Esophagus (tissue), 2 donors: ENCODE measurements around the gene CSRNP3. TPM values are rescaled to one million over a fixed set of nuclear protein-coding genes. Genes with fewer than 3 reads are reported as not detected.

Experiments used
- H3K27ac ChIP-seq, 2 donors: one replicate each; pipeline ENCODE4 v1.5.1; 2013; ENCODE audit warnings: low read depth in 2 of 2, mild to moderate bottlenecking in 2 of 2, inconsistent platforms in 1 of 2, low read length in 1 of 2, moderate library complexity in 1 of 2
- H3K27me3 ChIP-seq, 2 donors: one replicate each; pipeline ENCODE4 v1.6.1; 2013; ENCODE audit warnings: low read length in 2 of 2, control low read depth in 1 of 2, mild to moderate bottlenecking in 1 of 2; ENCODE audit not compliant: insufficient read depth in 2 of 2, control insufficient read depth in 1 of 2
- H3K36me3 ChIP-seq, 2 donors: one replicate each; pipeline ENCODE4 v1.6.1; 2013; ENCODE audit warnings: low read length in 1 of 2; ENCODE audit not compliant: control insufficient read depth in 2 of 2, insufficient read depth in 2 of 2
- H3K4me1 ChIP-seq, 2 donors: one replicate each; pipeline ENCODE4 v1.6.1; 2013; ENCODE audit warnings: low read length in 1 of 2; ENCODE audit not compliant: control insufficient read depth in 2 of 2, insufficient read depth in 2 of 2
- H3K4me3 ChIP-seq, 2 donors: one replicate each; pipeline ENCODE4 v1.5.1; 2013; ENCODE audit warnings: low read length in 2 of 2, mild to moderate bottlenecking in 2 of 2, low read depth in 1 of 2, moderate library complexity in 1 of 2
- H3K9me3 ChIP-seq, 2 donors: one replicate each; pipeline ENCODE4 v1.6.1; 2013; ENCODE audit warnings: mild to moderate bottlenecking in 2 of 2, low read depth in 1 of 2, low read length in 1 of 2, moderate library complexity in 1 of 2; ENCODE audit not compliant: control insufficient read depth in 2 of 2, insufficient read depth in 1 of 2
- WGBS, 2 donors: extraction: QIAGEN DNeasy Blood & Tissue Kit; methylation state at CpG; one replicate each; pipeline ENCODE4 v1.1.7; 2013; 5-methylcytosine and 5-hydroxymethylcytosine counted together
- polyA plus RNA-seq, 2 donors: library from polyadenylated mRNA; stranded (reverse); fragments of 200-250 nt; gene quantifications; one replicate each; pipeline ENCODE4 v1.2.3, GENCODE V29; 2013
- donor health status: healthy with polysubstance abuse.
- donor health status: Bipolar disorder and iron deficiency.

CSRNP3 gene
- polyA plus RNA-seq, 2 donors, result 0.38 to 0.55 TPM

GRCh38 chr2:165560377-165560988 lies 91.0 kb downstream of the CSRNP3 start:
- WGBS, 2 donors, result 84 to 87% methylated on average over 4 of the region's 4 CpGs
- no peak overlapping the region for H3K4me3 ChIP-seq
- no peaks in the 10 kb centered on the region for H3K27me3 ChIP-seq
- no peaks in the 10 kb centered on the region for H3K9me3 ChIP-seq
- H3K36me3 ChIP-seq, result no peaks in the 10 kb centered on the region
- H3K4me1 ChIP-seq, result no peaks in the 10 kb centered on the region
- H3K27ac ChIP-seq, result no peak overlapping the region

GRCh38 chr2:165561516-165561915 lies 92.0 kb downstream of the CSRNP3 start:
- Histone ChIP-seq H3K4me3 (no peak overlapping the region), H3K27ac (no peak overlapping the region), H3K9me3 (no peaks in the 10 kb centered on the region), H3K4me1 (no peaks in the 10 kb centered on the region), H3K36me3 (no peaks in the 10 kb centered on the region), H3K27me3 (no peaks in the 10 kb centered on the region)
- 60 to 67% methylated on average over 1 of the region's 1 CpG for WGBS, 2 donors

GRCh38 chr2:165562233-165562632 lies 92.7 kb downstream of the CSRNP3 start:
- H3K4me3 ChIP-seq, result no peak overlapping the region
- H3K27me3 ChIP-seq, result no peaks in the 10 kb centered on the region
- no peaks in the 10 kb centered on the region for H3K9me3 ChIP-seq
- no peak overlapping the region for H3K27ac ChIP-seq
- H3K4me1 ChIP-seq, result no peaks in the 10 kb centered on the region
- H3K36me3 ChIP-seq, result no peaks in the 10 kb centered on the region

DNA sequence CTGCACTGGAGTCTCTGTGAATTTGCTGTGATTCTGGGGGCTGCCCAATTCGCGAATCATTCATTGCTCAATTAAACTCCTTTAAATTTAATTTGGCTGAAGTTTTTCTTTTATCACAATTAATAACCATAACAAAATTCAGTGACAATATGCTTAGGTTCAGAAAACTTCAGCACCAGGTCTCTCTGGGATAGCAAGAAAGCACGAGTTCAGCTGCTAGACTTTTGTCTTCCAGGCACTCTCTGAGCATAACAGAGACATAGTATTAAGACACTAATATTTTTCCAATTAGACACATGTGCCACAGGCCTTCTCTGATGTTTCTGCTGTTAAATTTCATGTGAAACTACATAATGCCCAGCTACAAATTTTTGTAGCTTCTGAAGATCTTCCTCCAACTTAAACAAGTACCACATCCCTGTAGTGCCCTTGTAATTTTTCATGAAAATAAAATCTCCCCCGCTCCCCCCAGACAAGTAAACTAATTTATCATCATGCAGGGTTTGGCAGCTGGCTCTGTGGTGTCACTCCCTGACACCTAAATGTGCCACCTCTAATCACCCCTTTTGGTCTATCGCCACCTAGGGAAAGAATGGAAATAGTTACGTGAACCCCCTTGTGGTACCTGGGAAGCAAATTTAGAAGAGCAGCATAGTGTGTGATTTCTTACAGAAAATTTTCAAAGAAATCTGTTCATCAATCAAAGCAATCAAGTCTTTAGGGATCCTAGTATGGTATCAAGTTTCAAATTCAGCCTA lies 94.1 kb downstream of the CSRNP3 start:
- Histone ChIP-seq H3K27me3 (no peaks in the 10 kb centered on the region), H3K4me3 (no peak overlapping the region), H3K4me1 (no peaks in the 10 kb centered on the region), H3K27ac (no peak overlapping the region), H3K9me3 (no peaks in the 10 kb centered on the region), H3K36me3 (no peaks in the 10 kb centered on the region)
- 83 to 92% methylated on average over 6 of the region's 6 CpGs for WGBS, 2 donors

DNA sequence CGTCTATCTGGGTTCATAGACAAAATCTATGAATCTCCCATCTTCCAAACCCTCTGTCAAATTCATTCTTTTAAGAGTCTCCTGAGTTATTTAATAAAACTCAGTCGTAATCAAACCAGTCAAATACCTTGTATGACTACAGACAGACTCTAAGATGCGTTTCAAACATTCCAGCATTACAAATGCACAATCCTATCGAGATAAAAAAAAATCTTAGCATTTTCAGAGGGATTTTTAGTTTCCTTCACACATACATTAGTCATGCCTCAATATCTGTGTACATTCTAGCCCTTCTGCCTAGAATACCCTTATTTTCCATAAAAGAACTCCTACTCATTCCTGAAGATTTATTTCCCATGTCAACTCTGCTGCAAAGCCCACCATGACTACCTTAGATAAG lies 96.5 kb downstream of the CSRNP3 start:
- no peaks in the 10 kb centered on the region for H3K27me3 ChIP-seq
- H3K4me3 ChIP-seq, result no peak overlapping the region
- H3K36me3 ChIP-seq, result no peaks in the 10 kb centered on the region
- H3K9me3 ChIP-seq, result no peaks in the 10 kb centered on the region
- H3K27ac ChIP-seq, result no peak overlapping the region
- no peaks in the 10 kb centered on the region for H3K4me1 ChIP-seq
- 87% methylated on average over 4 of the region's 4 CpGs for WGBS, 2 donors

DNA sequence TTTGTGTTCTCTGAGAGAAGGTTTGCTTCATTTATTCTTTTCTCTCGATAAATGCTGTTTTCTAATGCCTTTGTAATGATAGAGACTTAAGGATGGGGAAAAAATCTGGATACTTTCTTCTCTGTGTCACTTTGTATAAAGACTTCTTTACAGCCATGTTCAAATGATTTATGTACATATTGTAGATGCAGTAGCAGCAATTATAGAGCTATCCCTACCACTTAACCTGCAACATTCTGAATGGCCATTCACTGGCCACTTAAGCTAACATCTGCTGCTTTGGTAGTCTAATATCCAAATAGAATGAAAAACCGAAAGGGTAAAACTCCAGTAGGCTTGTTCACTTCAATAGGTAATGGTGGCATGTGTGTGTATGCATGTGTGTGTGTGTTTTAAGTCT lies 97.8 kb downstream of the CSRNP3 start:
- 89 to 93% methylated on average over 2 of the region's 2 CpGs for WGBS, 2 donors
- Histone ChIP-seq H3K9me3 (no peaks in the 10 kb centered on the region), H3K27ac (no peak overlapping the region), H3K36me3 (no peaks in the 10 kb centered on the region), H3K4me1 (no peaks in the 10 kb centered on the region), H3K27me3 (no peaks in the 10 kb centered on the region), H3K4me3 (no peak overlapping the region)

DNA sequence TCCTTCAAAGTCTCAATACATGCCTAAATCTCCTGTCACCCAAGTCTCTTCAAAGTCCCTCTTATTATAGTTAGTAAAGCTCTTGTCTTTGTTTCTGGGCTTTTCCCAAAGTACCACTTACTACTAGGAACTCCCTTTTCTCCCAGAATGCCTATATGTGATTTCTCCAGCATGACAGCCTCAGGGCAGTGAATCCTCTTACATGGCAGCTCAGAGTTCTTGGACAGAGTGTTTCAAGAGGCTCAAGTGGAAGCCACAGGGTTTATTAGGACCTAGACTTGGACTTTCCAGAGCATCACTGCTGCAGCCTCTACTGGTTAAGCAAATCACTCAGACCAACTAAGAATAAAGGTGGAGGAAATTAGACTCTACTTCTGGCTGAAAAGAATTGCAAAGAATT lies 98.9 kb downstream of the CSRNP3 start:
- Histone ChIP-seq H3K27ac (no peak overlapping the region), H3K4me3 (no peak overlapping the region), H3K36me3 (no peaks in the 10 kb centered on the region), H3K27me3 (no peaks in the 10 kb centered on the region), H3K9me3 (no peaks in the 10 kb centered on the region), H3K4me1 (no peaks in the 10 kb centered on the region)

- WGBS, 2 donors, result 98% methylated on average over 1 of the region's 1 CpG
- H3K4me1 ChIP-seq, result no peaks in the 10 kb centered on the region
- no peaks in the 10 kb centered on the region for H3K36me3 ChIP-seq
- no peaks in the 10 kb centered on the region for H3K9me3 ChIP-seq
- H3K27ac ChIP-seq, result no peak overlapping the region
- no peak overlapping the region for H3K4me3 ChIP-seq
- H3K27me3 ChIP-seq, result no peaks in the 10 kb centered on the region
These were observed 102.0 kb downstream of the CSRNP3 start for GRCh38 chr2:165571477-165571876.

GRCh38 chr2:165572151-165572550 lies 102.7 kb downstream of the CSRNP3 start:
- 48 to 67% methylated on average over 3 of the region's 3 CpGs for WGBS, 2 donors
- Histone ChIP-seq H3K36me3 (no peaks in the 10 kb centered on the region), H3K4me3 (no peak overlapping the region), H3K27ac (no peak overlapping the region), H3K9me3 (no peaks in the 10 kb centered on the region), H3K27me3 (no peaks in the 10 kb centered on the region), H3K4me1 (no peaks in the 10 kb centered on the region)
